ENCODE results near the gene SLC10A1.

DNA sequence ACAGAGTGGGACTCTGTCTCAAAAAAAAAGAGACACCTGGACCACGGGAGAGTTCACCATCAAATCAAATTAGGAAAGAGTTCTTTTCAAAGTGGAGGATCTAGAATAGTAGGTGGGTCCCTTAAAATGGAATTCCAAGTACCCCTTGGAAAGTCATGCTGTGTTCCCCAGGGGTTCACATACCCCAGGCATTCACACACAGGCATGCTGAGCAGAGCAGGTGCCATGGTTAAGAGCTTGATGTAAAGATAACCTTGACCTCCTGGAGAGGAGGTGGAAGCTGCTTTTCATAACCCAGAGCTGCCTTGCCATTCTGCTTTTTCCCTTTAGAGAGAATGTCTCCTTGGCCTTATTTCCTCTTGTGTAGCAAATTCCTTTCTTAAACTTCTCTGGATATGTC is 44.3 kb downstream of the SLC10A1 start:
- TF ChIP-seq POLR2AphosphoS5 (IDR thresholded peaks at IDR 0.05) (no peak), POLR2A (IDR thresholded peaks at IDR 0.05) (no peak)
- TF ChIP-seq, protein P1, sequence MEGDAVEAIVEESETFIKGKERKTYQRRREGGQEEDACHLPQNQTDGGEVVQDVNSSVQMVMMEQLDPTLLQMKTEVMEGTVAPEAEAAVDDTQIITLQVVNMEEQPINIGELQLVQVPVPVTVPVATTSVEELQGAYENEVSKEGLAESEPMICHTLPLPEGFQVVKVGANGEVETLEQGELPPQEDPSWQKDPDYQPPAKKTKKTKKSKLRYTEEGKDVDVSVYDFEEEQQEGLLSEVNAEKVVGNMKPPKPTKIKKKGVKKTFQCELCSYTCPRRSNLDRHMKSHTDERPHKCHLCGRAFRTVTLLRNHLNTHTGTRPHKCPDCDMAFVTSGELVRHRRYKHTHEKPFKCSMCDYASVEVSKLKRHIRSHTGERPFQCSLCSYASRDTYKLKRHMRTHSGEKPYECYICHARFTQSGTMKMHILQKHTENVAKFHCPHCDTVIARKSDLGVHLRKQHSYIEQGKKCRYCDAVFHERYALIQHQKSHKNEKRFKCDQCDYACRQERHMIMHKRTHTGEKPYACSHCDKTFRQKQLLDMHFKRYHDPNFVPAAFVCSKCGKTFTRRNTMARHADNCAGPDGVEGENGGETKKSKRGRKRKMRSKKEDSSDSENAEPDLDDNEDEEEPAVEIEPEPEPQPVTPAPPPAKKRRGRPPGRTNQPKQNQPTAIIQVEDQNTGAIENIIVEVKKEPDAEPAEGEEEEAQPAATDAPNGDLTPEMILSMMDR (IDR thresholded peaks at IDR 0.05), result no peak

All from prostate gland (tissue), 2 donors.